LNCaP clone FGC (cell line): ENCODE measurements around the gene COPS4.
"Not testable (repeated sequence)": the region's sequence is repeated elsewhere in the genome, so short reads cannot be mapped to it uniquely, and the experiment has no call there.

ENCODE experiments used
- DNase-seq: peaks from one replicate; pipeline ENCODE4 v3.0.0-alpha.2; 2011; ENCODE audit warnings: low read depth
- H3K4me3 ChIP-seq: 2 replicates; pipeline ENCODE4 v1.5.1; 2011; ENCODE audit warnings: mild to moderate bottlenecking, low read depth, low read length, control low read depth
- CTCF ChIP-seq: IDR thresholded peaks from 2 replicates; pipeline ENCODE4 v1.5.1; 2012; ENCODE audit warnings: mild to moderate bottlenecking; ENCODE audit not compliant: control insufficient read depth, insufficient read depth; ENCODE audit errors: extremely low read depth

The COPS4 gene

GRCh38 chr4:83075311-83076095, 40.5 kb downstream of the COPS4 start:
- no peak overlapping the region for H3K4me3 ChIP-seq
- no peak for TF ChIP-seq CTCF
- no peak for DNase-seq

- H3K4me3 ChIP-seq, result no peak overlapping the region
- TF ChIP-seq CTCF, result no peak
- no peak for DNase-seq
Observed at GRCh38 chr4:83080561-83080960, 45.6 kb downstream of the COPS4 start.

- DNase-seq, result peak; percentile 15
Observed at GRCh38 chr4:83082777-83083176, 47.8 kb downstream of the COPS4 start.

GRCh38 chr4:83083925-83084475, 49.0 kb downstream of the COPS4 start:
- no peak overlapping the region for H3K4me3 ChIP-seq
- DNase-seq, result no peak
- no peak for TF ChIP-seq CTCF

More at GRCh38 chr4:83082777-83083176, 47.8 kb downstream of the COPS4 start:
- no peak overlapping the region for H3K4me3 ChIP-seq
- no peak for TF ChIP-seq CTCF

GRCh38 chr4:83084956-83085355, 50.0 kb downstream of the COPS4 start:
- DNase-seq, H3K4me3 ChIP-seq: not testable (repeated sequence)

GRCh38 chr4:83089410-83090157, 54.6 kb downstream of the COPS4 start:
- H3K4me3 ChIP-seq, result no peak overlapping the region
- no peak for DNase-seq
- no peak for TF ChIP-seq CTCF

GRCh38 chr4:83093060-83093640, 58.2 kb downstream of the COPS4 start:
- no peak overlapping the region for H3K4me3 ChIP-seq
- no peak for TF ChIP-seq CTCF
- DNase-seq, result no peak
